WTC11 (cell line): ENCODE data around the gene LRRC17.

ENCODE experiments used
- CREM ChIP-seq: sonication (generic); formaldehyde crosslinking; IDR thresholded peaks from 2 replicates; pipeline ENCODE4 v1.8.1; 2022; ENCODE audit warnings: mild to moderate bottlenecking, missing genetic modification reagents, moderate library complexity
- CTCF ChIP-seq: fragments of 200-600 bp; IDR thresholded peaks from 2 replicates; pipeline ENCODE4 v1.8.0; 2022; ENCODE audit warnings: antibody characterized with exemption
- E2F1 ChIP-seq: sonication (generic); formaldehyde crosslinking; IDR thresholded peaks from 2 replicates; pipeline ENCODE4 v1.8.0; 2022; ENCODE audit warnings: mild to moderate bottlenecking, missing genetic modification reagents
- E2F5 ChIP-seq: sonication (generic); formaldehyde crosslinking; IDR thresholded peaks from 2 replicates; pipeline ENCODE4 v1.8.1; 2022; ENCODE audit warnings: mild to moderate bottlenecking, moderate library complexity, missing genetic modification reagents
- FOXK1 ChIP-seq: sonication (generic); formaldehyde crosslinking; IDR thresholded peaks from 2 replicates; pipeline ENCODE4 v1.8.0; 2022; ENCODE audit warnings: mild to moderate bottlenecking, moderate library complexity, missing genetic modification reagents
- HMGXB4 ChIP-seq: sonication (generic); formaldehyde crosslinking; IDR thresholded peaks from 2 replicates; pipeline ENCODE4 v1.8.1; 2023; ENCODE audit warnings: mild to moderate bottlenecking, moderate library complexity, missing genetic modification reagents
- IRF2 ChIP-seq: sonication (generic); formaldehyde crosslinking; IDR thresholded peaks from 2 replicates; pipeline ENCODE4 v1.8.0; 2022; ENCODE audit warnings: low read depth, missing genetic modification reagents, borderline replicate concordance
- RELA ChIP-seq: sonication (generic); formaldehyde crosslinking; IDR thresholded peaks from 2 replicates; pipeline ENCODE4 v1.8.1; 2022; ENCODE audit warnings: missing genetic modification reagents, mild to moderate bottlenecking, borderline replicate concordance
- SMAD4 ChIP-seq: sonication (generic); formaldehyde crosslinking; IDR thresholded peaks from 2 replicates; pipeline ENCODE4 v1.8.0; 2022; ENCODE audit warnings: mild to moderate bottlenecking, missing genetic modification reagents
- TCF7 ChIP-seq: sonication (generic); formaldehyde crosslinking; IDR thresholded peaks from 2 replicates; pipeline ENCODE4 v1.8.0; 2022; ENCODE audit warnings: mild to moderate bottlenecking, low read depth, missing genetic modification reagents, moderate library complexity
- TP53 ChIP-seq: sonication (generic); formaldehyde crosslinking; IDR thresholded peaks from 2 replicates; pipeline ENCODE4 v1.8.1; 2023; ENCODE audit warnings: mild to moderate bottlenecking, missing genetic modification reagents
- USF2 ChIP-seq: sonication (generic); formaldehyde crosslinking; IDR thresholded peaks from 2 replicates; pipeline ENCODE4 v1.8.1; 2023; ENCODE audit warnings: mild to moderate bottlenecking, missing genetic modification reagents, moderate library complexity
- ZNF425 ChIP-seq: fragments of 250-450 bp; sonication (Bioruptor Pico); conservative IDR thresholded peaks from 2 replicates; pipeline ENCODE4 v1.9.0; 2021; ENCODE audit warnings: mild to moderate bottlenecking

- TF ChIP-seq CTCF: no peak
- no peak for TF ChIP-seq IRF2 (CRISPR knock-in tag)
- no peak for TF ChIP-seq SMAD4
- TF ChIP-seq USF2 (CRISPR knock-in tag): no peak
- no peak for TF ChIP-seq E2F1 (CRISPR knock-in tag)
- no peak for TF ChIP-seq TP53 (CRISPR knock-in tag)
- TF ChIP-seq ZNF425 (CRISPR knock-in tag): no peak
- no peak for TF ChIP-seq HMGXB4 (CRISPR knock-in tag)
- TF ChIP-seq CREM (CRISPR knock-in tag): no peak
- TF ChIP-seq TCF7 (CRISPR knock-in tag): no peak
- no peak for TF ChIP-seq E2F5 (CRISPR knock-in tag)
- no peak for TF ChIP-seq FOXK1 (CRISPR knock-in tag)
- TF ChIP-seq RELA (CRISPR knock-in tag): no peak
Measured at GRCh38 chr7:102931757-102932156, 19.0 kb downstream of the LRRC17 start.
